NCI-H2227 (cell line): ENCODE data around the gene TRMT2A.

Experiments
- DNase-seq: peaks from one replicate; lab custom pipeline; 2025; ENCODE audit not compliant: unreplicated experiment; lab: John Stamatoyannopoulos, UW

The TRMT2A gene

GRCh38 chr22:20149257-20150250, 32.5 kb upstream of the TRMT2A start:
- no peak for DNase-seq

- DNase-seq: no peak
These were observed 31.4 kb upstream of the TRMT2A start for GRCh38 chr22:20148414-20148813.

- no peak for DNase-seq
These were observed 30.4 kb upstream of the TRMT2A start for GRCh38 chr22:20147237-20147988.

- DNase-seq: no peak
These were observed 29.8 kb upstream of the TRMT2A start for GRCh38 chr22:20146777-20147176.

- no peak for DNase-seq
These were observed 28.8 kb upstream of the TRMT2A start for GRCh38 chr22:20145832-20146223.

GRCh38 chr22:20145206-20145831, 28.3 kb upstream of the TRMT2A start:
- no peak for DNase-seq

- DNase-seq: no peak
These were observed 27.0 kb upstream of the TRMT2A start for GRCh38 chr22:20143883-20144665.

- DNase-seq: no peak
These were observed 25.9 kb upstream of the TRMT2A start for GRCh38 chr22:20142711-20143621.

- DNase-seq: no peak
These were observed 24.4 kb upstream of the TRMT2A start for GRCh38 chr22:20141186-20142077.

GRCh38 chr22:20140521-20140964, 23.5 kb upstream of the TRMT2A start:
- no peak for DNase-seq

GRCh38 chr22:20140107-20140445, 23.1 kb upstream of the TRMT2A start:
- DNase-seq: no peak

- DNase-seq: no peak
These were observed 22.5 kb upstream of the TRMT2A start for GRCh38 chr22:20139391-20140106.

GRCh38 chr22:20138868-20139267, 21.8 kb upstream of the TRMT2A start:
- no peak for DNase-seq

GRCh38 chr22:20138417-20138738, 21.4 kb upstream of the TRMT2A start:
- DNase-seq: no peak

- no peak for DNase-seq
These were observed 20.8 kb upstream of the TRMT2A start for GRCh38 chr22:20137671-20138416.

GRCh38 chr22:20137113-20137512, 20.1 kb upstream of the TRMT2A start:
- no peak for DNase-seq

GRCh38 chr22:20136603-20136873, 19.5 kb upstream of the TRMT2A start:
- no peak for DNase-seq
